HepG2 (cell line): ENCODE results near the gene GPR137. TPM values are rescaled to one million over a fixed set of nuclear protein-coding genes. Genes with fewer than 3 reads are reported as not detected.

Source experiments
- AKAP8 ChIP-seq: sonication (generic); formaldehyde crosslinking; IDR thresholded peaks from 2 replicates; pipeline ENCODE4 v1.5.1; 2020; ENCODE audit warnings: mild to moderate bottlenecking, missing genetic modification reagents
- DPF2 ChIP-seq: sonication (generic); formaldehyde crosslinking; IDR thresholded peaks from 2 replicates; pipeline ENCODE4 v1.4.0; 2020; ENCODE audit warnings: mild to moderate bottlenecking, low read depth, missing genetic modification reagents, borderline replicate concordance
- GFI1 ChIP-seq: sonication (generic); formaldehyde crosslinking; IDR thresholded peaks from 2 replicates; pipeline ENCODE4 v1.5.0; 2020; ENCODE audit warnings: missing genetic modification reagents, mild to moderate bottlenecking, borderline replicate concordance
- HOXD1 ChIP-seq: sonication (generic); formaldehyde crosslinking; IDR thresholded peaks from 2 replicates; pipeline ENCODE4 v1.5.0; 2020; ENCODE audit warnings: missing genetic modification reagents
- JUNB ChIP-seq: sonication (generic); formaldehyde crosslinking; IDR thresholded peaks from 2 replicates; pipeline ENCODE4 v1.8.0; 2022; ENCODE audit warnings: missing genetic modification reagents, mild to moderate bottlenecking, borderline replicate concordance
- MYC ChIP-seq: sonication (generic); formaldehyde crosslinking; IDR thresholded peaks from 2 replicates; pipeline ENCODE4 v1.9.0; 2021; ENCODE audit warnings: missing genetic modification reagents, borderline replicate concordance
- NFRKB ChIP-seq: fragments of 450-650 bp; IDR thresholded peaks from 2 replicates; pipeline ENCODE4 v1.6.1; 2017
- TCF7 ChIP-seq: sonication (generic); IDR thresholded peaks from 2 replicates; pipeline ENCODE4 v1.6.1; 2016; ENCODE audit warnings: antibody characterized with exemption, low read depth
- ZBTB42 ChIP-seq: sonication (generic); formaldehyde crosslinking; IDR thresholded peaks from 2 replicates; pipeline ENCODE4 v1.5.0; 2020; ENCODE audit warnings: mild to moderate bottlenecking, missing genetic modification reagents
- ZNF251 ChIP-seq: sonication (generic); formaldehyde crosslinking; IDR thresholded peaks from 2 replicates; pipeline ENCODE4 v1.9.0; 2021; ENCODE audit warnings: mild to moderate bottlenecking, missing genetic modification reagents
- ZNF30 ChIP-seq: sonication (generic); formaldehyde crosslinking; IDR thresholded peaks from 2 replicates; pipeline ENCODE4 v1.5.0; 2020; ENCODE audit warnings: mild to moderate bottlenecking, missing genetic modification reagents
- ZNF543 ChIP-seq: sonication (generic); formaldehyde crosslinking; IDR thresholded peaks from 2 replicates; pipeline ENCODE4 v1.4.0; 2020; ENCODE audit warnings: mild to moderate bottlenecking, missing genetic modification reagents
- ZNF766 ChIP-seq: sonication (generic); formaldehyde crosslinking; IDR thresholded peaks from 2 replicates; pipeline ENCODE4 v1.5.0; 2020; ENCODE audit warnings: missing genetic modification reagents, borderline replicate concordance
- ZNF780A ChIP-seq: sonication (generic); formaldehyde crosslinking; IDR thresholded peaks from 2 replicates; pipeline ENCODE4 v1.8.0; 2022; ENCODE audit warnings: mild to moderate bottlenecking, missing genetic modification reagents, moderate library complexity
- polyA plus RNA-seq, 8 experiments: library from polyadenylated mRNA; depleted of rRNA in 3 of 8; stranded (reverse) in 7 of 8; unstranded in 1 of 8; fragments of >200 nt; fragmentation: Illumina TruSeq in 4 of 8; extraction: Trizol in 4 of 8; gene quantifications; 2 replicates each; pipeline versions ENCODE4 v1.2.1 to v1.2.3, GENCODE V29; 2011 to 2016; ENCODE audit warnings: low read depth in 4 of 8, missing spikeins in 1 of 8, mixed read lengths in 1 of 8; ENCODE audit not compliant: insufficient read depth in 1 of 8
- total RNA-seq, 5 experiments: library from RNA; depleted of rRNA; stranded (reverse); fragments of >200 nt; fragmentation: Illumina TruSeq; extraction: Trizol; gene quantifications; 2 replicates each; pipeline ENCODE4 v1.2.3, GENCODE V29; 2016; ENCODE audit warnings: low read depth in 1 of 5
- TF ChIP-seq, protein P1 (sequence below): IDR thresholded peaks from 2 replicates; pipeline ENCODE4 v1.6.1; 2016; ENCODE audit warnings: control low read depth
- TF ChIP-seq, protein P2 (sequence below): IDR thresholded peaks from 2 replicates; pipeline ENCODE4 v1.6.1; 2016; ENCODE audit warnings: low read depth
- TF ChIP-seq, protein P3 (sequence below): sonication (generic); formaldehyde crosslinking; IDR thresholded peaks from 2 replicates; pipeline ENCODE4 v1.5.1; 2020; ENCODE audit warnings: mild to moderate bottlenecking, missing genetic modification reagents, borderline replicate concordance
- TF ChIP-seq, protein P4 (sequence below): sonication (generic); formaldehyde crosslinking; IDR thresholded peaks from 2 replicates; pipeline ENCODE4 v1.4.0; 2020; ENCODE audit warnings: missing genetic modification reagents, borderline replicate concordance
- TF ChIP-seq, protein P5 (sequence below): sonication (generic); formaldehyde crosslinking; IDR thresholded peaks from 2 replicates; pipeline ENCODE4 v1.5.0; 2020; ENCODE audit warnings: mild to moderate bottlenecking, missing genetic modification reagents
- TF ChIP-seq, protein P6 (sequence below): sonication (generic); formaldehyde crosslinking; IDR thresholded peaks from 2 replicates; pipeline ENCODE4 v1.4.0; 2020; ENCODE audit warnings: missing genetic modification reagents, mild to moderate bottlenecking, borderline replicate concordance

GPR137 gene
- total and polyA plus RNA-seq, 2 of the 13 experiments (the other 11 are each of a cell fraction or from before 2014, with no cell fraction given) = 8.5 to 13.2 TPM

DNA sequence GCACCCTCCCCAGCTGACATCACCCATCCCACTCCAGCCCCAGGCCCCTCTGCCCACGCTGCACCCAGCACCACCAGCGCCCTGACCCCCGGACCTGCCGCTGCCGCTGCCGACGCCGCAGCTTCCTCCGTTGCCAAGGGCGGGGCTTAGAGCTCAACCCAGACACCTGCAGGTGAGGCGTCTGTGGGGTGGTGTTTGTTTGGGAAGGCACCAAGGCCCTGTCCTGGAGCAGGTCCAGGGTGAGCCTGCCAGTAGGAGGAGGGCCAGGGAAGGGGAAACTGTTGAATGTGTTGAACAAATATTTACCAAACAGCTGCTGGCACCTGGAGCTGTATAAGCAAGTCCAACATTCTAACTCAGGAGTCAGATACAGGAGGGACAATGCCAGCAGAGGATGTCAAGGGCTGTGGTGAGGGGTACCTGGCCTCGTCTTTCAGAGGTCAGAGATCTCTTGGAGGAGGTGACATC lies 48.1 kb upstream of the GPR137 start (continued):
- TF ChIP-seq, protein P1, sequence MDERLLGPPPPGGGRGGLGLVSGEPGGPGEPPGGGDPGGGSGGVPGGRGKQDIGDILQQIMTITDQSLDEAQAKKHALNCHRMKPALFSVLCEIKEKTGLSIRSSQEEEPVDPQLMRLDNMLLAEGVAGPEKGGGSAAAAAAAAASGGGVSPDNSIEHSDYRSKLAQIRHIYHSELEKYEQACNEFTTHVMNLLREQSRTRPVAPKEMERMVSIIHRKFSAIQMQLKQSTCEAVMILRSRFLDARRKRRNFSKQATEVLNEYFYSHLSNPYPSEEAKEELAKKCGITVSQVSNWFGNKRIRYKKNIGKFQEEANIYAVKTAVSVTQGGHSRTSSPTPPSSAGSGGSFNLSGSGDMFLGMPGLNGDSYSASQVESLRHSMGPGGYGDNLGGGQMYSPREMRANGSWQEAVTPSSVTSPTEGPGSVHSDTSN (CRISPR knock-in tag) = no peak
- TF ChIP-seq NFRKB (no peak), ZBTB42 (CRISPR knock-in tag) (no peak), ZNF780A (0 out of 2 replicates have a peak, but pooled peaks have one; percentile 42), TCF7 (no peak), ZNF30 (CRISPR knock-in tag) (no peak), JUNB (0 out of 2 replicates have a peak, but pooled peaks have one; percentile 40), MYC (CRISPR knock-in tag) (peak; percentile 37; the same call in 1 of the 2 replicates), DPF2 (CRISPR knock-in tag) (no peak), AKAP8 (CRISPR knock-in tag) (no peak), ZNF543 (CRISPR knock-in tag) (no peak), ZNF766 (CRISPR knock-in tag) (no peak; the same call in 1 of the 2 replicates), HOXD1 (CRISPR knock-in tag) (no peak), GFI1 (CRISPR knock-in tag) (no peak), ZNF251 (CRISPR knock-in tag) (no peak)
- TF ChIP-seq, protein P2, sequence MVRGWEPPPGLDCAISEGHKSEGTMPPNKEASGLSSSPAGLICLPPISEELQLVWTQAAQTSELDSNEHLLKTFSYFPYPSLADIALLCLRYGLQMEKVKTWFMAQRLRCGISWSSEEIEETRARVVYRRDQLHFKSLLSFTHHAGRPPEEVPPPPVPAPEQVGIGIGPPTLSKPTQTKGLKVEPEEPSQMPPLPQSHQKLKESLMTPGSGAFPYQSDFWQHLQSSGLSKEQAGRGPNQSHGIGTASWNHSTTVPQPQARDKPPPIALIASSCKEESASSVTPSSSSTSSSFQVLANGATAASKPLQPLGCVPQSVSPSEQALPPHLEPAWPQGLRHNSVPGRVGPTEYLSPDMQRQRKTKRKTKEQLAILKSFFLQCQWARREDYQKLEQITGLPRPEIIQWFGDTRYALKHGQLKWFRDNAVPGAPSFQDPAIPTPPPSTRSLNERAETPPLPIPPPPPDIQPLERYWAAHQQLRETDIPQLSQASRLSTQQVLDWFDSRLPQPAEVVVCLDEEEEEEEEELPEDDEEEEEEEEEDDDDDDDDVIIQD (CRISPR knock-in tag) = no peak
- TF ChIP-seq, protein P3, sequence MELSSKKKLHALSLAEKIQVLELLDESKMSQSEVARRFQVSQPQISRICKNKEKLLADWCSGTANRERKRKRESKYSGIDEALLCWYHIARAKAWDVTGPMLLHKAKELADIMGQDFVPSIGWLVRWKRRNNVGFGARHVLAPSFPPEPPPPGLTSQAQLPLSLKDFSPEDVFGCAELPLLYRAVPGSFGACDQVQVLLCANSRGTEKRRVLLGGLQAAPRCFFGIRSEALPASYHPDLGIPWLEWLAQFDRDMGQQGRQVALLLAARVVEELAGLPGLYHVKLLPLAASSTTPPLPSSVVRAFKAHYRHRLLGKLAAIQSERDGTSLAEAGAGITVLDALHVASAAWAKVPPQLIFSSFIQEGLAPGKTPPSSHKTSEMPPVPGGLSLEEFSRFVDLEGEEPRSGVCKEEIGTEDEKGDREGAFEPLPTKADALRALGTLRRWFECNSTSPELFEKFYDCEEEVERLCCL (CRISPR knock-in tag) = no peak
- TF ChIP-seq, protein P4, sequence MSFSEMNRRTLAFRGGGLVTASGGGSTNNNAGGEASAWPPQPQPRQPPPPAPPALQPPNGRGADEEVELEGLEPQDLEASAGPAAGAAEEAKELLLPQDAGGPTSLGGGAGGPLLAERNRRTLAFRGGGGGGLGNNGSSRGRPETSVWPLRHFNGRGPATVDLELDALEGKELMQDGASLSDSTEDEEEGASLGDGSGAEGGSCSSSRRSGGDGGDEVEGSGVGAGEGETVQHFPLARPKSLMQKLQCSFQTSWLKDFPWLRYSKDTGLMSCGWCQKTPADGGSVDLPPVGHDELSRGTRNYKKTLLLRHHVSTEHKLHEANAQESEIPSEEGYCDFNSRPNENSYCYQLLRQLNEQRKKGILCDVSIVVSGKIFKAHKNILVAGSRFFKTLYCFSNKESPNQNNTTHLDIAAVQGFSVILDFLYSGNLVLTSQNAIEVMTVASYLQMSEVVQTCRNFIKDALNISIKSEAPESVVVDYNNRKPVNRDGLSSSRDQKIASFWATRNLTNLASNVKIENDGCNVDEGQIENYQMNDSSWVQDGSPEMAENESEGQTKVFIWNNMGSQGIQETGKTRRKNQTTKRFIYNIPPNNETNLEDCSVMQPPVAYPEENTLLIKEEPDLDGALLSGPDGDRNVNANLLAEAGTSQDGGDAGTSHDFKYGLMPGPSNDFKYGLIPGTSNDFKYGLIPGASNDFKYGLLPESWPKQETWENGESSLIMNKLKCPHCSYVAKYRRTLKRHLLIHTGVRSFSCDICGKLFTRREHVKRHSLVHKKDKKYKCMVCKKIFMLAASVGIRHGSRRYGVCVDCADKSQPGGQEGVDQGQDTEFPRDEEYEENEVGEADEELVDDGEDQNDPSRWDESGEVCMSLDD (CRISPR knock-in tag) = peak; percentile 14; the same call in 1 of the 2 replicates
- TF ChIP-seq, protein P5, sequence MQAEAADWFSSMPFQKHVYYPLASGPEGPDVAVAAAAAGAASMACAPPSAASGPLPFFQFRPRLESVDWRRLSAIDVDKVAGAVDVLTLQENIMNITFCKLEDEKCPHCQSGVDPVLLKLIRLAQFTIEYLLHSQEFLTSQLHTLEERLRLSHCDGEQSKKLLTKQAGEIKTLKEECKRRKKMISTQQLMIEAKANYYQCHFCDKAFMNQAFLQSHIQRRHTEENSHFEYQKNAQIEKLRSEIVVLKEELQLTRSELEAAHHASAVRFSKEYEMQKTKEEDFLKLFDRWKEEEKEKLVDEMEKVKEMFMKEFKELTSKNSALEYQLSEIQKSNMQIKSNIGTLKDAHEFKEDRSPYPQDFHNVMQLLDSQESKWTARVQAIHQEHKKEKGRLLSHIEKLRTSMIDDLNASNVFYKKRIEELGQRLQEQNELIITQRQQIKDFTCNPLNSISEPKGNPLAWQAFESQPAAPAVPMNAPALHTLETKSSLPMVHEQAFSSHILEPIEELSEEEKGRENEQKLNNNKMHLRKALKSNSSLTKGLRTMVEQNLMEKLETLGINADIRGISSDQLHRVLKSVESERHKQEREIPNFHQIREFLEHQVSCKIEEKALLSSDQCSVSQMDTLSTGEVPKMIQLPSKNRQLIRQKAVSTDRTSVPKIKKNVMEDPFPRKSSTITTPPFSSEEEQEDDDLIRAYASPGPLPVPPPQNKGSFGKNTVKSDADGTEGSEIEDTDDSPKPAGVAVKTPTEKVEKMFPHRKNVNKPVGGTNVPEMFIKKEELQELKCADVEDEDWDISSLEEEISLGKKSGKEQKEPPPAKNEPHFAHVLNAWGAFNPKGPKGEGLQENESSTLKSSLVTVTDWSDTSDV (CRISPR knock-in tag) = peak; percentile 81; the same call in 1 of the 2 replicates
- TF ChIP-seq, protein P6, sequence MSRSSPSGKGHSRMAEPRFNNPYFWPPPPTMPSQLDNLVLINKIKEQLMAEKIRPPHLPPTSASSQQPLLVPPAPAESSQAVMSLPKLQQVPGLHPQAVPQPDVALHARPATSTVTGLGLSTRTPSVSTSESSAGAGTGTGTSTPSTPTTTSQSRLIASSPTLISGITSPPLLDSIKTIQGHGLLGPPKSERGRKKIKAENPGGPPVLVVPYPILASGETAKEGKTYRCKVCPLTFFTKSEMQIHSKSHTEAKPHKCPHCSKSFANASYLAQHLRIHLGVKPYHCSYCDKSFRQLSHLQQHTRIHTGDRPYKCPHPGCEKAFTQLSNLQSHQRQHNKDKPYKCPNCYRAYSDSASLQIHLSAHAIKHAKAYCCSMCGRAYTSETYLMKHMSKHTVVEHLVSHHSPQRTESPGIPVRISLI (CRISPR knock-in tag) = no peak
